Smooth muscle cell (in vitro differentiated cells): ENCODE data around the gene ZC3H13. TPM values are rescaled to one million over a fixed set of nuclear protein-coding genes. Genes with fewer than 3 reads are reported as not detected.

ENCODE experiments used
- DNase-seq: peaks from one replicate; lab custom pipeline; 2025; ENCODE audit not compliant: unreplicated experiment; lab: John Stamatoyannopoulos, UW
- H2AFZ ChIP-seq: fragments of 200-600 bp; sonication (generic); 2 replicates; pipeline ENCODE4 v1.6.0; 2016; ENCODE audit warnings: antibody characterized with exemption, low read depth, mild to moderate bottlenecking
- H3F3A ChIP-seq: fragments of 200-600 bp; sonication (generic); 2 replicates; pipeline ENCODE4 v1.6.0; 2017; ENCODE audit warnings: antibody characterized with exemption, low read depth
- H3K27ac ChIP-seq: fragments of 200-600 bp; sonication (generic); 2 replicates; pipeline ENCODE4 v1.5.1; 2016; ENCODE audit warnings: low read depth, mild to moderate bottlenecking
- H3K27me3 ChIP-seq: fragments of 200-600 bp; sonication (generic); 2 replicates; pipeline ENCODE4 v1.6.1; 2016; ENCODE audit warnings: low read depth, mild to moderate bottlenecking
- H3K36me3 ChIP-seq: fragments of 200-600 bp; sonication (generic); 2 replicates; pipeline ENCODE4 v1.5.1; 2016; ENCODE audit warnings: low read depth
- H3K4me1 ChIP-seq: fragments of 200-600 bp; sonication (generic); 2 replicates; pipeline ENCODE4 v1.5.1; 2016; ENCODE audit warnings: low read depth
- H3K4me2 ChIP-seq: fragments of 200-600 bp; sonication (generic); 2 replicates; pipeline ENCODE4 v1.6.0; 2016; ENCODE audit warnings: mild to moderate bottlenecking
- H3K4me3 ChIP-seq: fragments of 200-600 bp; sonication (generic); 2 replicates; pipeline ENCODE4 v1.5.1; 2016; ENCODE audit warnings: mild to moderate bottlenecking
- H3K79me2 ChIP-seq: fragments of 200-600 bp; sonication (generic); 2 replicates; pipeline ENCODE4 v1.6.0; 2016; ENCODE audit warnings: low read depth, mild to moderate bottlenecking
- H3K9ac ChIP-seq: fragments of 200-600 bp; sonication (generic); 2 replicates; pipeline ENCODE4 v1.6.0; 2016; ENCODE audit warnings: low read depth
- H3K9me3 ChIP-seq: fragments of 200-600 bp; sonication (generic); replicated peaks from 2 replicates; pipeline ENCODE4 v1.5.1; 2016; ENCODE audit warnings: low read depth
- H4K20me1 ChIP-seq: fragments of 200-600 bp; sonication (generic); 2 replicates; pipeline ENCODE4 v1.6.0; 2016; ENCODE audit warnings: low read depth
- CTCF ChIP-seq: fragments of 200-600 bp; sonication (generic); IDR thresholded peaks from 2 replicates; pipeline ENCODE4 v1.5.1; 2017; ENCODE audit warnings: borderline replicate concordance, mild to moderate bottlenecking, antibody characterized with exemption; ENCODE audit not compliant: insufficient read depth, poor library complexity, severe bottlenecking
- WGBS: methylation state at CpG from one replicate; pipeline ENCODE4 v1.1.7; 2016; ENCODE audit warnings: low lambda C conversion rate; 5-methylcytosine and 5-hydroxymethylcytosine counted together
- polyA plus RNA-seq: library from polyadenylated mRNA; unstranded; fragments of >200 nt; fragmentation: Nextera tagmentation; extraction: Ambion mirVana; gene quantifications from 2 replicates; pipeline ENCODE4 v1.2.1, GENCODE V29; 2016
- total RNA-seq: library from RNA; depleted of rRNA; stranded (reverse); fragments of >200 nt; gene quantifications from 2 replicates; pipeline ENCODE4 v1.2.3, GENCODE V29; 2014

The ZC3H13 gene
- total and polyA plus RNA-seq, 2 experiments from 2014 or later, result 20.4 to 37.7 TPM

GRCh38 chr13:46041419-46041839, 11.1 kb downstream of the ZC3H13 start:
- H3F3A ChIP-seq, result no peaks in the 10 kb centered on the region
- no peaks in the 10 kb centered on the region for H3K36me3 ChIP-seq
- peaks cover 60% of the 10 kb centered on the region for H3K79me2 ChIP-seq
- no peak overlapping the region for H3K4me3 ChIP-seq
- H3K27ac ChIP-seq, result no peak overlapping the region
- H3K9me3 ChIP-seq, result no peaks in the 10 kb centered on the region
- no peaks in the 10 kb centered on the region for H3K27me3 ChIP-seq
- no peak overlapping the region for H3K4me2 ChIP-seq
- no peak overlapping the region for H2AFZ ChIP-seq
- 95% methylated on average over 4 of the region's 4 CpGs for WGBS
- H3K4me1 ChIP-seq, result no peaks in the 10 kb centered on the region
- H3K9ac ChIP-seq, result no peak overlapping the region
- H4K20me1 ChIP-seq, result peaks cover 83% of the 10 kb centered on the region
- no peak for TF ChIP-seq CTCF
- no peak for DNase-seq

GRCh38 chr13:46040763-46041162, 11.8 kb downstream of the ZC3H13 start:
- Histone ChIP-seq H3F3A (no peaks in the 10 kb centered on the region), H3K9ac (no peak overlapping the region), H3K36me3 (no peaks in the 10 kb centered on the region), H3K4me2 (no peak overlapping the region), H3K79me2 (peaks cover 60% of the 10 kb centered on the region), H3K9me3 (no peaks in the 10 kb centered on the region), H3K27ac (no peak overlapping the region), H3K4me1 (no peaks in the 10 kb centered on the region), H3K27me3 (no peaks in the 10 kb centered on the region), H3K4me3 (no peak overlapping the region), H2AFZ (no peak overlapping the region), H4K20me1 (peaks cover 77% of the 10 kb centered on the region)
- 78% methylated on average over 2 of the region's 2 CpGs for WGBS
- TF ChIP-seq CTCF, result no peak
- DNase-seq, result no peak

- WGBS, result 87% methylated on average over 6 of the region's 6 CpGs
- Histone ChIP-seq H3F3A (no peaks in the 10 kb centered on the region), H3K4me2 (no peak overlapping the region), H3K4me3 (no peak overlapping the region), H2AFZ (no peak overlapping the region), H3K27ac (no peak overlapping the region), H4K20me1 (peaks cover 69% of the 10 kb centered on the region), H3K9ac (no peak overlapping the region), H3K4me1 (no peaks in the 10 kb centered on the region), H3K36me3 (no peaks in the 10 kb centered on the region), H3K9me3 (no peaks in the 10 kb centered on the region), H3K79me2 (peaks cover 57% of the 10 kb centered on the region), H3K27me3 (no peaks in the 10 kb centered on the region)
- no peak for DNase-seq
- TF ChIP-seq CTCF, result no peak
These were observed 12.9 kb downstream of the ZC3H13 start for GRCh38 chr13:46039411-46040182.

- Histone ChIP-seq H3K27me3 (no peaks in the 10 kb centered on the region), H3K79me2 (peaks cover 53% of the 10 kb centered on the region)
- over 99% methylated on average over 4 of the region's 4 CpGs for WGBS
These were observed 14.2 kb downstream of the ZC3H13 start for GRCh38 chr13:46038296-46038695.

More at GRCh38 chr13:46038296-46038695, 14.2 kb downstream of the ZC3H13 start:
- H3K9me3 ChIP-seq, result no peaks in the 10 kb centered on the region
- peaks cover 60% of the 10 kb centered on the region for H4K20me1 ChIP-seq
- no peaks in the 10 kb centered on the region for H3F3A ChIP-seq
- H2AFZ ChIP-seq, result no peak overlapping the region
- no peak overlapping the region for H3K4me2 ChIP-seq
- H3K27ac ChIP-seq, result no peak overlapping the region
- TF ChIP-seq CTCF, result no peak
- no peak for DNase-seq
- H3K4me1 ChIP-seq, result no peaks in the 10 kb centered on the region
- H3K4me3 ChIP-seq, result no peak overlapping the region
- H3K36me3 ChIP-seq, result peaks cover 5% of the 10 kb centered on the region
- no peak overlapping the region for H3K9ac ChIP-seq
